Aorta (tissue), 5 donors: ENCODE data around the gene DIAPH3. TPM values are rescaled to one million over a fixed set of nuclear protein-coding genes. Genes with fewer than 3 reads are reported as not detected.

Source experiments
- ATAC-seq: fragments of 200-7000 bp; cut with Tn5 transposase; one replicate; pipeline ENCODE4 v1.9.1; 2022; ENCODE audit warnings: moderate library complexity; ENCODE audit not compliant: low FRiP score
- DNase-seq, 2 donors: peaks; one replicate each; pipeline ENCODE4 v3.0.0-alpha.2; 2020
- H3K27ac ChIP-seq, 2 donors: one replicate each; pipeline ENCODE4 v1.5.1; 2013; ENCODE audit warnings: low read length in 2 of 2, mild to moderate bottlenecking in 2 of 2, moderate library complexity in 2 of 2, control low read depth in 1 of 2, inconsistent platforms in 1 of 2, low read depth in 1 of 2
- H3K27me3 ChIP-seq, 2 donors: one replicate each; pipeline ENCODE4 v1.6.1; 2013; ENCODE audit warnings: control low read depth in 1 of 2, low read length in 1 of 2, mild to moderate bottlenecking in 1 of 2, moderate library complexity in 1 of 2; ENCODE audit not compliant: insufficient read depth in 2 of 2, control insufficient read depth in 1 of 2
- H3K36me3 ChIP-seq, 2 donors: one replicate each; pipeline ENCODE4 v1.6.1; 2013; ENCODE audit warnings: control low read depth in 1 of 2, low read length in 1 of 2, mild to moderate bottlenecking in 1 of 2; ENCODE audit not compliant: insufficient read depth in 2 of 2, control insufficient read depth in 1 of 2
- H3K4me1 ChIP-seq, 2 donors: one replicate each; pipeline ENCODE4 v1.6.1; 2013; ENCODE audit warnings: low read length in 2 of 2, control low read depth in 1 of 2, mild to moderate bottlenecking in 1 of 2, moderate library complexity in 1 of 2; ENCODE audit not compliant: insufficient read depth in 2 of 2, control insufficient read depth in 1 of 2
- H3K4me3 ChIP-seq, 2 donors: one replicate each; pipeline ENCODE4 v1.5.1; 2013; ENCODE audit warnings: low read length in 2 of 2, control low read depth in 1 of 2, mild to moderate bottlenecking in 1 of 2
- H3K9me3 ChIP-seq: one replicate; pipeline ENCODE4 v1.6.1; 2013; ENCODE audit warnings: mild to moderate bottlenecking, low read length; ENCODE audit not compliant: control insufficient read depth
- WGBS, 2 donors: extraction: QIAGEN DNeasy Blood & Tissue Kit; methylation state at CpG; one replicate each; pipeline ENCODE4 v1.1.7; 2013; 5-methylcytosine and 5-hydroxymethylcytosine counted together
- intact Hi-C, 2 donors: fragments of 100-400 bp; cut with DNase I; formaldehyde crosslinking; loops; one replicate each; pipeline versions ENCODE4 v1.14.2 to v1.15.0; 2022
- polyA plus RNA-seq, 2 donors: library from polyadenylated mRNA; stranded (reverse); fragments of 200-250 nt; gene quantifications; one replicate each; pipeline ENCODE4 v1.2.3, GENCODE V29; 2013
- total RNA-seq, 2 donors: library from RNA; stranded (reverse); fragmentation: NEBNext Ultra II Directional; extraction: Animal tissue kit (Norgen Biotek cat#: 25700); gene quantifications; one replicate each; pipeline ENCODE4 v1.2.1, GENCODE V29; 2021
- donor health status: healthy with polysubstance abuse.
- donor health status: Bipolar disorder and iron deficiency.
- donor health status: DM: no; HTN: no; CAD: no.
- donor health status: DM: no; HTN: no; CAD: no.
- donor health status: DM: yes; HTN: yes; CAD: no.

DIAPH3 gene
- total and polyA plus RNA-seq, 4 donors = 0.13 to 7.5 (median 3.0) TPM

DNA sequence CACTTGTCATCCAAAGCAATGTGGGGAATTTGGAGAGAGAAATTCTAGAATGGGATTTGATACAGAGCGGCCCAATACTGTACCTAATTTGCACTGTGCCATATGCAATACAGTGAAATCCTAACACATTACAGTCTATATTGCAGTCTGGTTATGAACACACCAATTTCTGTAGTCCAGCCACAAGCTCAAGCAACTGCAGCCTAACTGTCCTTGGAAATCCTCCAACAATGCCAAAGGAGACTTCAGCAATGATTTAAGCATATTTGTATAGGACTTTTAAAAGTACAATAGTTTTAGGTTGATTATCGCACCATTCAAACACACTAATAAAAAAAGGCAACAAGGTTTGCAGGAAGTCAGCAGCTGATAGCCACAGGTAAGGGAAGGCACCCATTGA lies 17.3 kb downstream of the DIAPH3 start:
- peaks cover 2% of the 10 kb centered on the region for H3K9me3 ChIP-seq
- no peaks in the 10 kb centered on the region for H3K36me3 ChIP-seq
- intact Hi-C loops = no loop called here
- H3K4me3 ChIP-seq = no peak overlapping the region
- no peak for DNase-seq
- peaks cover 0 to 2% of the 10 kb centered on the region in 2 donors for H3K4me1 ChIP-seq
- H3K27ac ChIP-seq = no peak overlapping the region
- ATAC-seq = no peak
- WGBS, 2 donors = 52 to 58% methylated on average over 2 of the region's 2 CpGs
- H3K27me3 ChIP-seq = no peaks in the 10 kb centered on the region

DNA sequence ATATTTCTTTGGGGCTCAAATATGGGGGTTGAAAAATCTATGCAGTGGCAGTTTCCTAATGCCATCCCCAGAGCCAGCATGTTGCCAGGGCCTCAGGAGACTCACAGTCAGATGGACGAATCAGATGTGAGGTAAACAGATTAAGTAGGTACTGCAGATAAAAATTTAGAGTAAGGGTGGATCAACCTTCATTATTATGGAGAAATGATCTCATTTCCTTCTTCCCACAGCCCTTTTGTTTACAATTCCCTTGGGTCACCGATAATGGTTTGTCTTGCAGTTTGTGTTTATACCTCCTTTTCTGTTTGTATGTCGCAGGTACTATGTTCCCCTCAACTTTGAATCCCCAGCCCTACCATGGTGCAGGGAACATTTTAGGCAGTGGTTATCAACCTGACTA lies 20.0 kb downstream of the DIAPH3 start:
- no peak overlapping the region for H3K4me3 ChIP-seq
- WGBS, 2 donors = 86 to 92% methylated on average over 3 of the region's 3 CpGs
- no peak for ATAC-seq

DNA sequence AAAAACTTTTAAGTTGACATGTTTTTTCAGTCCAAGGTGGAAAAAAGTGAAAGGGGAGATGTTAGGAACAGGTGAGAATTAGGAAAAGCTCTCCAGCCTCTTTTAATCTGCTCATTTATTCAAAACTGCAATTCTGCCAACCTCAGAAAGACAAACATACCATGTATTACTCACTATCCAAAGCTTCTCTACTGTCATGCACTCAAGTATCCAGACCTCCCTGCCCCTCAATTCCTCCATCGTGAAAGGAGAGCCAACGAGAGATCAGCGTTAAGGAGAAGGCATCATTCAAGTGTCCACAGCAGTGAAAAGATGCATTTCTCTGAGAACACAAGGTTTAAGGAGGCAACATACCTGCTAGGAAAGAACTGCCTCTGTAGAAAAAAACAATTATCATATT lies 24.5 kb downstream of the DIAPH3 start:
- no peak for DNase-seq
- H3K27me3 ChIP-seq = no peaks in the 10 kb centered on the region
- H3K27ac ChIP-seq = no peak overlapping the region
- 24 to 27% methylated on average over 3 of the region's 3 CpGs for WGBS, 2 donors
- H3K36me3 ChIP-seq = no peaks in the 10 kb centered on the region
- intact Hi-C loops = no loop called here
- no peaks in the 10 kb centered on the region for H3K9me3 ChIP-seq
- no peaks in the 10 kb centered on the region for H3K4me1 ChIP-seq
- no peak overlapping the region for H3K4me3 ChIP-seq
- ATAC-seq = no peak

More for the DNA sequence above, 20.0 kb downstream of the DIAPH3 start:
- Histone ChIP-seq H3K36me3 (no peaks in the 10 kb centered on the region), H3K9me3 (no peaks in the 10 kb centered on the region), H3K27me3 (no peaks in the 10 kb centered on the region), H3K27ac (no peak overlapping the region), H3K4me1 (peaks cover 0 to 2% of the 10 kb centered on the region in 2 donors)
- intact Hi-C loops = no loop called here
- DNase-seq = no peak

DNA sequence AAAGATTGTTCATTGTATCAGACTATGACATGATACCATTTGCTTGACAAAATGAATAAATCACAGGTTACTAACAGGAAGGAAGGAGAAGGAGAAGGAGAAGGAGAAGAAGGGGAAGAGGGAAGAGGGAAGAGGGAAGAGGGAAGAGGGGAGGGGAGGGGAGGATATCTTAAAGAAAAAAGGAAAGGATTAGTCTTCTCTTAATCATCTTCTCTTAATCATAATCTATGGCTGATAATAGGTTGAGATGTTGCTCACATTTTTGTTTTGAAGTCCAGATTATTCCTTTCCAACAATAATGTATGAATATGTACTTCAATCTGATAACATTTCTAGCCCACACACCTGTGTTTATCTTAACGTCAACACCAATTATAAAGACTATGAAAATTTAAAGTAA lies 25.1 kb downstream of the DIAPH3 start:
- ATAC-seq (no peak), DNase-seq (no peak)
- Histone ChIP-seq H3K27ac (no peak overlapping the region), H3K36me3 (no peaks in the 10 kb centered on the region), H3K4me3 (no peak overlapping the region), H3K27me3 (no peaks in the 10 kb centered on the region), H3K9me3 (no peaks in the 10 kb centered on the region), H3K4me1 (no peaks in the 10 kb centered on the region)
- intact Hi-C loops = no loop called here
- 47 to 52% methylated on average over 1 of the region's 1 CpG for WGBS, 2 donors

DNA sequence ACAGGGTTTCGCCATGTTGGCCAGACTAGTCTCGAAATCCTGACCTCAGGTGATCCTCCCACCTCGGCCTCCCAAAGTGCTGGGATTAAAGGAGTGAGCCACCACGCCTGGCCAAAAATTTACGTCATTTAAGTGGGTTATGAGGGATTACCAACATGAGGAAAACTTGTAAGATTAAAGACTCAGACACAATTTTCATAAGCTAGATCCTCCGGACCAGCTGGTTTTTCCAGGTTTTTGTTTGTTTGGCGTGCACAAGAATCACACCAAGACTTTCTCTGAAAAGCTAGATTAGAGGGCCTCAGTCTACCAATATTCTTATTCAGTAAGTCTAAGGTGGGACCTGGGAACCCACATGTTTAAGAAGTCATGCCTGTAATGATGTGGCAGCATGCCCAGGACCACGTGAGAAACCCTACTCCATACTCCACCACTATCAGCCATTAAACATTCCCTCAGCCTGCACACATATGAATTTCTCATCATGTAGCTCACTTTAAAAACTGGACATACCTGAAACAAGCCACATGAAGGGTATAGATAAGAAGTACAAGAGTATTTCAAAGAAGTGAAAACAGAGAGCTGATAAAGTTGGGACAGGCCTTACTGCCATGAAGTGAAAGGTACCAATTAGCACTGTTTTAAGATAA lies 25.7 kb downstream of the DIAPH3 start:
- intact Hi-C loops = no loop called here
- Histone ChIP-seq H3K9me3 (no peaks in the 10 kb centered on the region), H3K27ac (no peak overlapping the region), H3K4me1 (no peaks in the 10 kb centered on the region), H3K27me3 (no peaks in the 10 kb centered on the region), H3K4me3 (no peak overlapping the region), H3K36me3 (no peaks in the 10 kb centered on the region)
- DNase-seq (no peak), ATAC-seq (no peak)
- WGBS, 2 donors = 92% methylated on average over 8 of the region's 8 CpGs

DNA sequence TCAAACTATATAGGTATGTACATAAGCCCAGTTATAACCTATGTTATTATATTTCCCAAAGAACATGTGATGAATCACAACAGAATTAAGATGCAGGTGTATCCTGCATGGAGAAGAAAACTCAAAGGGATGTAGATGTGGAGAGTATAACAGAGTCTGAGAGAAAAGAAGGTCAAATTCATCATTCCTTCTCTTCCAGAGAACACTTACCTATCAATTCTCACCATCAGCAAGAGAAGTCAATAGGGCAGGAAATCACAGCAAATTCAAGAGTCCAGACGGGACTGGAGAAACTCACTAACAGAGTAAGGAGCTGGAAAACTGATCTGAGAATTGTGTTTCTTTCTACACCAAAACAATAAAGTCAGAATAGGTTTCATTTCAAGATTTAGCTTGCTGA lies 28.4 kb downstream of the DIAPH3 start:
- no peak for ATAC-seq
- Histone ChIP-seq H3K4me1 (no peaks in the 10 kb centered on the region), H3K36me3 (peaks cover 0 to under 1% of the 10 kb centered on the region in 2 donors), H3K4me3 (no peak overlapping the region), H3K27ac (no peak overlapping the region), H3K27me3 (no peaks in the 10 kb centered on the region), H3K9me3 (no peaks in the 10 kb centered on the region)
- intact Hi-C loops = no loop called here
- 7 to 10% methylated on average over 1 of the region's 1 CpG for WGBS, 2 donors
- DNase-seq = no peak

DNA sequence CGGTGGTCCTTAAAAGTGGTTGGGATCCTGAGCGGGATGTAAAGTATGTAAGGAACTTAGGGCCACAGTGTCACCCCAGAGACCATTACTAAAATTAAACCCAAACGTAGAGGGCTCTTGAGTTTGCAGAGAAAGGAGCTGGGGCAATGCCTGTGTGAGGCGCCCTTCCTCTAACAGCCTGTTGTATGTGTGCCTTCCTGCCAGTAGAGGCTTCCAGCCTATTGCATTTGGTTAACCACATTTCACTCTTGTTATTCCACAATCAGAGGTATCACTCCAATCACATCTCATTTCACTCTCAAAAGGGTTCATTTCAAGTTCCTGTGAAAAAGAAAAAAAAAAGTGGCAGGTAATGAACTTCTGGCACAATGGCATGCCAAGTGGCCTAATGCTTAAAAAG lies 29.4 kb downstream of the DIAPH3 start:
- no peaks in the 10 kb centered on the region for H3K27me3 ChIP-seq
- no peak overlapping the region for H3K4me3 ChIP-seq
- WGBS, 2 donors = 61 to 68% methylated on average over 4 of the region's 4 CpGs
- H3K9me3 ChIP-seq = no peaks in the 10 kb centered on the region
- ATAC-seq (no peak), DNase-seq (no peak)
- intact Hi-C loops = no loop called here
- no peaks in the 10 kb centered on the region for H3K4me1 ChIP-seq
- H3K36me3 ChIP-seq = peaks cover 0 to 3% of the 10 kb centered on the region in 2 donors
- no peak overlapping the region for H3K27ac ChIP-seq

DNA sequence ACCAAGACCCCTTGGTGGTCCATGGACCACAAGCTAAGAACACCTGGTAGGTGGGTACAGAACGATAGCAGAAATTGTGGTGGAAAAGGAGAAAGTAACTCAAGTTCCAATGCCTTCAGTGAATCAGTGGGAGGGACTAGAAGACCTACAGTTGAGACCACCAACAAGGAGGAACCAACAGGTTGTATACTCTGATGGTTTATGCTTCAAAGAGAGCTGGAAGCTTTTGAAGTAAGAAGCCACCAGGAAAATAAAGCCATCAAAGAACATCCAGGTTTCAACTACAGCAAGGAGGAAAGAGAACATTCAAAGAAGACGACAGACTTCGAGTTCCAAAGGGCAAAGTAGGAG lies 42.4 kb downstream of the DIAPH3 start:
- DNase-seq = no peak
- intact Hi-C loops = no loop called here
- H3K27ac ChIP-seq = no peak overlapping the region
- WGBS, 2 donors = 95 to 96% methylated on average over 3 of the region's 3 CpGs
- H3K27me3 ChIP-seq = no peaks in the 10 kb centered on the region
- no peaks in the 10 kb centered on the region for H3K36me3 ChIP-seq
- no peak for ATAC-seq
- H3K4me3 ChIP-seq = no peak overlapping the region
- no peaks in the 10 kb centered on the region for H3K9me3 ChIP-seq
- no peaks in the 10 kb centered on the region for H3K4me1 ChIP-seq

DNA sequence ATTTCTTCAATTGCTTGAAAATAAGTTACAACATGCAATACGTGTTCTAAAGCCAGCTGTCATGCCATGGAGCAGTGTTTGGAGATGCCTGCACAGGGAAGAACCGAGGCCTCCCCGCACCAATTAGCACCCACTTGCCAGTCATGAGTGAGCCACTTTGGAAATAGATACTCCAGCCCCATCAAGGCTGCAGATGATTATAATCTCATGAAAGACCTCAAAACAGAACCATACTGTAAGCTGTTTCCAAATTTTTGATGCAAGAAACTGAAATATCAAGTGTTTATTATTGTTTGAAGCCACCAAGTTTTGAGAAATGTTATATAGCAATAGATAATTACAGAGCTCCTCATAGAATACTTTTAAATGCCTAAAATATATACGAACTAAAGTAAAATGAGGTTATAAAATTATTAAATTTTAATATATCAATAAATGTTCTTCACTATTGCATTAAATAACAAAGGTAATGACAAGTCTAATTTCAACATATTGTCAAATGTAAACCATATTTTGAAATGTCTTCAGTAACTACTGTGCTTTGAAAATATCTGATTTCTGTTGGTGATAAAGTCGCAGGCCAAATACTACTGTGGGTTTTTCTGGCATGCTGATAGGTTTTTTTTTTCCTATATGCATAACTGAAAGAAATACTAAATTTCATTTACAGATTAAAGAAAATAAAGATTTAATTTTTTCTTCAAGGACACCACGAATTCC lies 43.0 kb downstream of the DIAPH3 start:
- intact Hi-C loops = no loop called here
- Histone ChIP-seq H3K27ac (no peak overlapping the region), H3K9me3 (no peaks in the 10 kb centered on the region), H3K4me1 (no peaks in the 10 kb centered on the region), H3K27me3 (no peaks in the 10 kb centered on the region), H3K36me3 (no peaks in the 10 kb centered on the region), H3K4me3 (no peak overlapping the region)
- whole genome bisulfite sequencing, 2 donors = 94 to 96% methylated on average over 6 of the region's 6 CpGs
- DNase-seq (no peak), ATAC-seq (no peak)
